Measurements from ENCODE around the gene CFAP46. TPM values are rescaled to one million over a fixed set of nuclear protein-coding genes. Genes with fewer than 3 reads are reported as not detected.

CFAP46 gene
- total and polyA plus RNA-seq, 9 of the 15 experiments (the other 6 are each of a cell fraction or from before 2014, with no cell fraction given) = not detected

GRCh38 chr10:132834891-132835847 is 107.2 kb downstream of the CFAP46 start:
- Histone ChIP-seq H3K36me3 (ENCODE audit: control insufficient read depth, insufficient read depth, low read length) (no peaks in the 10 kb centered on the region), H3K9me1 (ENCODE audit: control insufficient read depth, insufficient read depth, low read length) (no peaks in the 10 kb centered on the region), H3K4me2 (ENCODE audit: insufficient read depth, low read length) (no peak overlapping the region), H3K4me3 (no peak overlapping the region), H3K27ac (ENCODE audit: extremely low read depth, low read depth, low read length) (no peak overlapping the region), H2AFZ (ENCODE audit: low read depth, low read length) (no peak overlapping the region), H4K20me1 (replicated peaks; ENCODE audit: control insufficient read depth, insufficient read depth, low read length) (no peaks in the 10 kb centered on the region), H3K9me3 (replicated peaks; ENCODE audit: control insufficient read depth, insufficient read depth, low read depth, low read length) (no peaks in the 10 kb centered on the region), H3K4me1 (replicated peaks in 1 of 2; ENCODE audit: control insufficient read depth in 2 of 2, insufficient read depth in 2 of 2, low read length in 2 of 2) (peaks cover 0 to 7% of the 10 kb centered on the region in 2 experiments; a peak in 1 of 5 replicates), H3K79me2 (ENCODE audit: control insufficient read depth, insufficient read depth, low read length) (no peaks in the 10 kb centered on the region), H3K27me3 (ENCODE audit: control insufficient read depth in 2 of 2, insufficient read depth in 2 of 2, low read length in 2 of 2) (peaks cover 0 to 13% of the 10 kb centered on the region in 2 experiments; a peak in 1 of 5 replicates), H3K9ac (ENCODE audit: insufficient read depth in 1 of 2, low read depth in 2 of 2, low read length in 2 of 2) (no peak overlapping the region)
- TF ChIP-seq HDAC8 (tag; IDR thresholded peaks at IDR 0.05) (no peak), SETDB1 (IDR thresholded peaks at IDR 0.05; ENCODE audit: low read length) (no peak), ZNF436 (CRISPR knock-in tag; IDR thresholded peaks at IDR 0.05) (no peak), CAMTA2 (CRISPR knock-in tag; conservative IDR thresholded peaks at IDR 0.05) (no peak)
- in situ Hi-C loops (cut with MboI) = no loop called here
- POLR2A ChIA-PET = no interaction called here
- FAIRE-seq (no peak), DNase-seq (ENCODE audit: extremely low read depth in 1 of 4, low spot score in 3 of 4) (no peak), ATAC-seq (no peak)
- no TSS peak for BruUV-seq (replicated peaks)
- CTCF ChIA-PET (ENCODE audit: low intra/inter-chr PET ratio) = no interaction called here
- intact Hi-C loops (cut with micrococcal nuclease) = no loop called here
- 13% methylated on average over 8 of the region's 25 CpGs for WGBS (ENCODE audit: insufficient coverage, low coverage, missing lambda C conversion rate)

GRCh38 chr10:132834311-132834761 is 108.0 kb downstream of the CFAP46 start:
- no peak overlapping the region for H3K27ac ChIP-seq (ENCODE audit: extremely low read depth, low read depth, low read length)
- no TSS peak for BruUV-seq (replicated peaks)
- in situ Hi-C loops (cut with MboI) (no loop called here), intact Hi-C loops (cut with micrococcal nuclease) (no loop called here)
- ChIA-PET CTCF (ENCODE audit: low intra/inter-chr PET ratio) (no interaction called here), POLR2A (no interaction called here)
- no peaks in the 10 kb centered on the region for H3K79me2 ChIP-seq (ENCODE audit: control insufficient read depth, insufficient read depth, low read length)
- no peaks in the 10 kb centered on the region for H4K20me1 ChIP-seq (replicated peaks; ENCODE audit: control insufficient read depth, insufficient read depth, low read length)
- H3K27me3 ChIP-seq (ENCODE audit: control insufficient read depth in 2 of 2, insufficient read depth in 2 of 2, low read length in 2 of 2) = peaks cover 0 to 16% of the 10 kb centered on the region in 2 experiments; a peak in 2 of 5 replicates
- H2AFZ ChIP-seq (ENCODE audit: low read depth, low read length) = no peak overlapping the region
- H3K4me3 ChIP-seq = no peak overlapping the region
- 23% methylated on average over 16 of the region's 18 CpGs for WGBS (ENCODE audit: insufficient coverage, low coverage, missing lambda C conversion rate)
- ATAC-seq (no peak), FAIRE-seq (no peak), DNase-seq (ENCODE audit: extremely low read depth in 1 of 4, low spot score in 3 of 4) (no peak)
- no peak overlapping the region for H3K4me2 ChIP-seq (ENCODE audit: insufficient read depth, low read length)
- H3K36me3 ChIP-seq (ENCODE audit: control insufficient read depth, insufficient read depth, low read length) = no peaks in the 10 kb centered on the region
- no peak overlapping the region for H3K9ac ChIP-seq (ENCODE audit: insufficient read depth in 1 of 2, low read depth in 2 of 2, low read length in 2 of 2)
- H3K9me1 ChIP-seq (ENCODE audit: control insufficient read depth, insufficient read depth, low read length) = no peaks in the 10 kb centered on the region
- H3K4me1 ChIP-seq (replicated peaks in 1 of 2; ENCODE audit: control insufficient read depth in 2 of 2, insufficient read depth in 2 of 2, low read length in 2 of 2) = peaks cover 0 to 7% of the 10 kb centered on the region in 2 experiments; a peak in 1 of 5 replicates
- H3K9me3 ChIP-seq (replicated peaks; ENCODE audit: control insufficient read depth, insufficient read depth, low read depth, low read length) = no peaks in the 10 kb centered on the region
- TF ChIP-seq SMAD4 (CRISPR knock-in tag; conservative IDR thresholded peaks at IDR 0.05) = no peak
- TF ChIP-seq MCM5 (IDR thresholded peaks at IDR 0.05; ENCODE audit: low read depth) = no peak
- TF ChIP-seq POLR2AphosphoS2 (IDR thresholded peaks at IDR 0.05; ENCODE audit: low read length) = no peak
- no peak for TF ChIP-seq CREB1 (IDR thresholded peaks at IDR 0.05)
- TF ChIP-seq CREB1 (CRISPR knock-in tag; IDR thresholded peaks at IDR 0.05) = no peak
- TF ChIP-seq ATF1 (CRISPR knock-in tag; IDR thresholded peaks at IDR 0.05) = no peak
- no peak for TF ChIP-seq ATF1 (tag; IDR thresholded peaks at IDR 0.05)
- no peak for TF ChIP-seq RUNX1 (IDR thresholded peaks at IDR 0.05; ENCODE audit: low read depth)
- TF ChIP-seq ZNF764 (CRISPR knock-in tag; IDR thresholded peaks at IDR 0.05; ENCODE audit: low read depth) = no peak
- TF ChIP-seq SUPT5H (IDR thresholded peaks at IDR 0.05) = no peak
- TF ChIP-seq, protein P1, sequence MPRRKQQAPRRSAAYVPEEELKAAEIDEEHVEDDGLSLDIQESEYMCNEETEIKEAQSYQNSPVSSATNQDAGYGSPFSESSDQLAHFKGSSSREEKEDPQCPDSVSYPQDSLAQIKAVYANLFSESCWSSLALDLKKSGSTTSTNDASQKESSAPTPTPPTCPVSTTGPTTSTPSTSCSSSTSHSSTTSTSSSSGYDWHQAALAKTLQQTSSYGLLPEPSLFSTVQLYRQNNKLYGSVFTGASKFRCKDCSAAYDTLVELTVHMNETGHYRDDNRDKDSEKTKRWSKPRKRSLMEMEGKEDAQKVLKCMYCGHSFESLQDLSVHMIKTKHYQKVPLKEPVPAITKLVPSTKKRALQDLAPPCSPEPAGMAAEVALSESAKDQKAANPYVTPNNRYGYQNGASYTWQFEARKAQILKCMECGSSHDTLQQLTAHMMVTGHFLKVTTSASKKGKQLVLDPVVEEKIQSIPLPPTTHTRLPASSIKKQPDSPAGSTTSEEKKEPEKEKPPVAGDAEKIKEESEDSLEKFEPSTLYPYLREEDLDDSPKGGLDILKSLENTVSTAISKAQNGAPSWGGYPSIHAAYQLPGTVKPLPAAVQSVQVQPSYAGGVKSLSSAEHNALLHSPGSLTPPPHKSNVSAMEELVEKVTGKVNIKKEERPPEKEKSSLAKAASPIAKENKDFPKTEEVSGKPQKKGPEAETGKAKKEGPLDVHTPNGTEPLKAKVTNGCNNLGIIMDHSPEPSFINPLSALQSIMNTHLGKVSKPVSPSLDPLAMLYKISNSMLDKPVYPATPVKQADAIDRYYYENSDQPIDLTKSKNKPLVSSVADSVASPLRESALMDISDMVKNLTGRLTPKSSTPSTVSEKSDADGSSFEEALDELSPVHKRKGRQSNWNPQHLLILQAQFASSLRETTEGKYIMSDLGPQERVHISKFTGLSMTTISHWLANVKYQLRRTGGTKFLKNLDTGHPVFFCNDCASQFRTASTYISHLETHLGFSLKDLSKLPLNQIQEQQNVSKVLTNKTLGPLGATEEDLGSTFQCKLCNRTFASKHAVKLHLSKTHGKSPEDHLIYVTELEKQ (CRISPR knock-in tag; IDR thresholded peaks at IDR 0.05) = no peak
